ENCODE results near the gene MOBP.
A peak's percentile ranks its signal among the peaks of the same experiment; 100 is the strongest.
"Not testable (repeated sequence)": the region's sequence is repeated elsewhere in the genome, so short reads cannot be mapped to it uniquely, and the experiment has no call there.

The MOBP gene, protein sequence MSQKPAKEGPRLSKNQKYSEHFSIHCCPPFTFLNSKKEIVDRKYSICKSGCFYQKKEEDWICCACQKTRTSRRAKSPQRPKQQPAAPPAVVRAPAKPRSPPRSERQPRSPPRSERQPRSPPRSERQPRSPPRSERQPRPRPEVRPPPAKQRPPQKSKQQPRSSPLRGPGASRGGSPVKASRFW

DNA sequence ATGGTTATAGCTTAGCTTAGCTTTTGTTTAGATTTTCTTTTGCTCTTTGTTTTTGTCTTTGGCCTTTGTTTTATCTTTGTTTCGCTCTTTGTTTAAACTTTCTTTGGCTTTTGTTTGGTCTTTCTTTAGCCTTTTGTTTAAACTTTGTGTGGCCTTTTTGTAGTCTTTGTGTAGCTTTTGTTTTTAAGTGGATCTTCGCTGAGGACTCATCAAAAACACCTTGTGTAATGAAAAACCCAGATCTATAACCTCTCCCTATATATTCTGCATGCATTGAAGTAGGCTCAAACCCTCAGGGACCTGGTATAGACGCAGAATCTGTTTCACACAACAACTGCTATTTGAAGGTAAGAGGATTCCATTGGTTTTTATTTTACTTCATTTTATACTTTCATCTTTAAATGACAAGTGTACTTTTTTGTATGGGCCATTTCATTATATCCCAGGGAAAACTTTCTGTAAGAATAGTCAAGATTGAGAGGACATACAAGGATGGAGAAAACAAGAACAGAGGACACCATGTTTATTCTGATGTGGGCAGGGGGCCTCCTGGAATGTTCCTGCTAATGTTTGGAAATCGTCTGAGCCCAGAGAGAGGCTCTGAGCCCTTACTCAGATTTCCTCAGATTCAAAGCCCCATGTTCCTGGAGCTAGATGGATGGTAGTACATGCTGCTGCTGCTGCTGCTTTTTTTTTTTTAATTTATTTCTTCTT, at the start of gene MOBP:
MOBP (plus strand) TSS at position 287 of the 714 bp plus-strand sequence. CDS start 34,390 bp downstream, outside the sequence.
- no peak for DNase-seq (ENCODE audit: low read depth)

- not testable (repeated sequence) for DNase-seq (ENCODE audit: low read depth)
Observed at GRCh38 chr3:39418556-39419225, 48.8 kb upstream of the MOBP start.

DNA sequence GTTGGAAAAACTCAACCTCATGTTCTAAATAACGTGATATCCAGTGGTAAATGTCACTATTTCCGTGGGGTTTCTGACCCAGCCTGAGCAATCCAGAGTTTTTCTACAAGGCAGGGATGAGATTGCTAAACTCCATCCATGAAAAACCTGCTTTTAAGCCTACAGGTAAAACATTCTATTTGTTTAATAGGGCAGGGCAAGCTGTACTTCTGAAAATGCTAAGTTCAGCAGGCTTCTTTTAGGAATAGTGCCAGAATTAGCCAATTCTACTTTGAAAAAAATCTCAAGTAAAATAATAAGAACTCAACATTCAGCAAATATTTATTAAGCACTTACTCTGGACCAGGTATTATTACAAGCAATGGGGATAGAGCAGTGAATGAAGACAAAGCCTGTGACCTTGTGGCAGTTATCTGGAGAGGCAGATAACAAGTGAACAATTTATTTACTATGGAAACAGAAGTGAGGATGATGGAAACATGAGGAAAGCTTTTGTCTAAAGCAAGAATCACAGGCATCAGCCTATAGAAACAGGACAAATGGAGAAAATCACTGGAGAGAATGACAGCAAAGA, 47.7 kb upstream of the MOBP start:
- no peak for DNase-seq (ENCODE audit: low read depth)

DNA sequence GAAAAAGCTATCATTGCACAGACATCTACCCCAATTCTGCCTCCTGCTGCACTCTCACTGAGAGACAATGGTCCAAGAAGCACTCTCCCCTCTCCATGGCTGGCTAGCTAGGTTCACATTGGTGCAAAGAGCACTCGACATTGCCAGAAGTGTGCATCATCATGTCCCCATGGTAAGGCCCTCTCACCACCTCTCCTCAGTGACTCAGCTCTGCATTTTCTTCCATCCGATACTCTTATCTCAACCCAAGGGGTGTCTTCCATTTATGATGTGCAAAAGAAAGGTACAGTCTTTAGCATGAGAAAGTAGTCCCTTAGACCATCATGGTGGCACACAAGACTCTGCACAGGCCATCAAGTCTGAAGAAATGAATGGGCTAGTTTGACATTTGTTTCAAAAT, 46.9 kb upstream of the MOBP start:
- no peak for DNase-seq (ENCODE audit: low read depth)

- no peak for DNase-seq (ENCODE audit: low read depth)
Observed at GRCh38 chr3:39423436-39423970, 44.0 kb upstream of the MOBP start.

- no peak for DNase-seq (ENCODE audit: low read depth)
Observed at GRCh38 chr3:39426312-39426711, 41.2 kb upstream of the MOBP start.

GRCh38 chr3:39427506-39427905, 40.0 kb upstream of the MOBP start:
- DNase-seq (ENCODE audit: low read depth): no peak

GRCh38 chr3:39428745-39429201, 38.7 kb upstream of the MOBP start:
- no peak for DNase-seq (ENCODE audit: low read depth)

- no peak for DNase-seq (ENCODE audit: low read depth)
Observed at GRCh38 chr3:39429466-39429865, 38.0 kb upstream of the MOBP start.

DNA sequence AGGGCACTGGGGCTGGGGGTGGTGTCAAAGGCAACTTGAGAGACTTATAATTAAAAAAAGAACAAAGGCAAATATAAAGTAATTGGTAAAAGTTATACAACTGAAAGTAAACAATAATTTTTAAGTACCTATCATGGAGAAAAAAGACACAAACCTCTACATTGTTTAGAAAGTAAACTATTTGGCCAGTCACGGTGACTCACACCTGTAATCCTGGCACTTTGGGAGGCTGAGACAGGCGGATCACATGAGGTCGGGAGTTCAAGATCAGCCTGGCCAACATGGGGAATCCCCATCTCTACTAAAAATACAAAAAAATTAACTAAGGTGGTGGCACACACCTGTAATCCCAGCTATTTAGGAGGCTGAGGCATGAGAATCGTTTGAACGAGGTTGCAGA, 35.1 kb upstream of the MOBP start:
- no peak for DNase-seq (ENCODE audit: low read depth)

DNA sequence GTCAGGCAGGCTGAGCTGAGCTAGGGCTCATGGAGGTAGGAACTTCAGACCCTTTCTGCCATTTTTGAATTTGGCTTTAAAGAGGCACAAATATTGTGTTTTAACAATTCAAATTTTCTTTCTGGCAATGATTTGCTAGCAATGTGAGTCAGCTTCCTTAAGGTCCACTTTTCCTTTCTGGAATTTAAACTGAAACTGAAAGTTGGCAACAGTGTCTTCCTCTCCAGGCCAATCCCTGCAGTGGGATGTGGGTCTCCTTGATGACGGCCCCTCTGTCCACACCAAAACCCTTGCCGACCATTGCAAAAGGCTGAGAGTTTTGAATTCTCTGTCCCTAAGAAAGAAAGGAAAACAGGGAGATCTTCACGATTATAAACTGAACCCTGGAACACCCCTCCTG, 33.8 kb upstream of the MOBP start:
- no peak for DNase-seq (ENCODE audit: low read depth)

- no peak for DNase-seq (ENCODE audit: low read depth)
Observed at GRCh38 chr3:39434574-39434973, 32.9 kb upstream of the MOBP start.

DNA sequence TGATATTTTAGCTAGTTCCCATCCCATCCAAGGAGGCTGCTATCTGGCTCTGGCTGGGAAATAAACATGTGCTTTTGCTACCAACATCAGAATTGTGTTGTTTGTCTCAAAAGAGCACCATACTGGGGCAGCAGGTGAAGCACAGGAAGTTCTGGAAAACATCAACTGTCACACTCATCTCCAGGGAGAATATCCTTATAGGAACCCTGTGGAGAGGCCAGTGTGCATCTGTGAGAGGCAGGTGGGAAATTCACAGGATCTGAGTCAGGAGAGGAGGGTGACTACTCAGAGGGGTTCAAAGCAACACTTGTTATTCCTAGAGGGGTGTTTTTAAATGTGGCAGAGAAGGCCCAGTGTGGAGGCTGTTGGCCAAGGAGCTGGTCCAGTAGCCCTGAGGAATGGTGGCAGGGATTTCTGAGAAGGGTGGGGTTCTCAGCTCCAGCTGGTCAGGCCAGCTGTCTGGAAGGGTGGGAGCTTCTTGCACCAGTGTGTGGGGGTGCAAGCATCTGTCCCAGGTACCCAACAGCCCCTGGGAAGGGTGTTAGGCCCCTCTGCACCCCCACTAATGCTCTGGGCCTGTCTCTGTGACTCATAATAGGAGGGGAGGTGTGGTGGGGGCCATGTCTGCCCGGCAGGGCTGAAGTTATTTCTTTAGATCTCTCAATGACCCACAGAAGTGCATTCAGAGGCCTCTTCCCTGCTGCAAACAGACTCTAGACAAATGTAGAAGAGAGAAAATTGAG, 32.3 kb upstream of the MOBP start:
- no peak for DNase-seq (ENCODE audit: low read depth)

DNA sequence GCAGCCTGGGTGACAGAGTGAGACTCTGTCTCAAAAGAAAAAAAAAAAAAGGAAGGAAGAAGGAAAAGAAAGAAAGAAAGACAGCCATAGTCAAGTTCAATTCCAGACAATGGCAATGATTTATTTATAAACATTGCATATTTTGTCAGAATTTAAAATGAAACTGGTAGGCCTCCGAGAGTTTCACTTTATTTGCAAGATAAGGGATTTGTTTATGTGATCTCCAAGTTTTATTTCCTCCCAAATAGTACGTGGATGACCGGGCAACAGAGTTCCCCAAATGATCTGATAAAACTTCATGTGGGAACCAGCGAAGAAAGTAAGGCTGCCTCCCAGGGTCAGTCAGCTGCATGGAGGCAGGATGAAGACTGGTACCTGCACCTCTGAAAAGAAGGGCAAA, 28.6 kb upstream of the MOBP start:
- no peak for DNase-seq (ENCODE audit: low read depth)

- DNase-seq (ENCODE audit: low read depth): no peak
Observed at GRCh38 chr3:39440316-39440715, 27.2 kb upstream of the MOBP start.

DNA sequence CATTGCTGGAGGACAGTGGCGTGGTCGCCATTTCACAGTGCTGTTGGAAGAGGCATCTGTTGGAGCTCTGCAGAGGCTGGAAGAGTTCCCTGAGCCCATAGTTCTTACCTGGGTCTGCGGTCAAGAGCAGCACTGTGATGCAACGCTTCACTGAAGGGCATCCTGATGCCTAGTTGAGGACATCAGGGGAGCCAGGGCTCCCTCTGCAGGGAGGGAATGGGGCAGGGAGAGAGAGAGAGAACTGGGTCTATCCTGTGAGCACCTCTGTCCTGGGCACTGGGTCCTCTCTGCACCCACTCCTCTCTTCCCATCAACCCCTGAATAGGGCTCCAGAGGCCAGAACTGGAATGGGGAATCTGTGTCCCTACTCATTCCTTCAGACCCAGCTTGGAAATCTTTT, 23.9 kb upstream of the MOBP start:
- no peak for DNase-seq (ENCODE audit: low read depth)

DNA sequence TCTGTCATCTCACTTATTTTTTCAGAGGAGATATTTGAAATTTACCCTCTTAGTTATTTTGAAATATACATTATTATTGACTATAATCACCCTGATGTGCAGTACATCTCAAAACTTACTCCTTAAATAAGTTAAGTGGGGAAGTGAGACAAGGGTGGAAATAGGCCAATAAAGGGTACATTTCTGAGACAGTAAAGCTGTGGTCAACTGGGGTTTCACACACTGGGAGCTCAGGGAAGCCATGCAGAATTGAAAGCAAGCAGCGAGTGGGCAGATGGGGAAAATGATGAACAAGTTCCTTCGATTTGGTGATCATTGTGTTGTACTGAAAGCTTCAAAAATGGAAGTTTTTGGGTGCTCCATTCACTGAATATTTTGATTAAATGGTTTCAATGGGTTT, 21.6 kb upstream of the MOBP start:
- no peak for DNase-seq (ENCODE audit: low read depth)

DNA sequence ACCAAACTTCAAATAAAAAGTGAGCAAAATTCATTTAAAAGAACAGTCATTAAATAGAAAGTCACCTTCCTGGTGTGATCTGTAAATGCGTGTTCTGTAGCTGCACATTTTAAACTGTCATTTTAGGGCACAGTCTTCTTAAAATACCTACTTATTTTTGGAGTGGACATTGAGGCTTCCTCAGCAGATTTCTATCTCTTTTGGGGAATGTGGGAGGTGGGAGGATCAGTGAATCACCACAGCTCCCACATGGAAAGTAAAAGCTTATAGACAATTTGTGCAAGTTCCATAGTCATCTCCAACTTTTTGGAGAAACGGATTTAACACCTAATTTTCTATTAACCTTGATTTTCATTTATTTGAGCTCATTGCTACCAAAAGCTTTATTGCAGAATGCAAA, 21.0 kb upstream of the MOBP start:
- no peak for DNase-seq (ENCODE audit: low read depth)

GRCh38 chr3:39447637-39448483, 19.6 kb upstream of the MOBP start:
- peak; percentile 57 for DNase-seq (ENCODE audit: low read depth)

DNA sequence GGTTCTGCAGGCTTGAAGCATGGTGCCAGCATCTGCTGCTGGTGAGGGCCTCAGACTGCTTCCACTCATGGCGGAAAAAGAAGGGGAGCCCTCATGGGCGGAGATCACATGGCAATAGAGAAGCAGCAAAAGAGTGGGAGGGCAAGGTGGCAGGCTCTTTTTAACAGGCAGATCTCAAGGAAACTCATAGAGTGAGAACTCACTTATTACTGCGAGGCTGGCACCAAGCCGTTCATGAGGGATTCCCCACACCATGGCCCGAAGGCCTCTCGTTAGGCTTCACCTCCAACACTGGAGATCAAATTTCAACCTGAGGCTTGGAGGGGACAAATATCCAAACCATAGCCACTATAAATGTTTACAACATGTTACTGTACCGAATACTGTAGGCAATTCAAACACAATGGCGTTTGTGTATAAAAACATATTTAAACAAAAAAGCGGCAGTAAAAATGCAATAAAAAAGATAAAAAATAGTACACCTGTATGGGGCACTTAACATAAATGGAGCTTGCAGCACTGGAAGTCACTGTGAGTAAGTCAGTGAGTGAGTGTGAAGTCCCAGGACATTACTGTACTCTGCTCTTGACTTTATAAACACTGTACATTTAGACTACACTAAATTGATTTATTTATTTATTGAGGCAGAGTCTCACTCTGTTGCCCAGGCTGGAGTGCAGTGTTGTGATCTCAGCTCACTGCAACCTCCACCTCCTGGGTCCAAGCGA, 18.8 kb upstream of the MOBP start:
- no peak for DNase-seq (ENCODE audit: low read depth)

All from HS-27A (cell line).